ENCODE results near the gene BROX. TPM values are rescaled to one million over a fixed set of nuclear protein-coding genes. Genes with fewer than 3 reads are reported as not detected.

Gene BROX
- total and polyA plus RNA-seq, 2 donors (not counting 3 experiments of a cell fraction or from before 2014, with no cell fraction given), result 7.3 to 39.7 TPM

GRCh38 chr1:222706815-222707214 is 5.5 kb upstream of the BROX start:
- H3K9ac ChIP-seq (replicated peaks; ENCODE audit: extremely low read depth, insufficient read depth, low read length), result no peak overlapping the region
- H3K4me3 ChIP-seq (replicated peaks in 1 of 3; ENCODE audit: insufficient read depth in 1 of 3, low read depth in 1 of 3, low read length in 3 of 3), result no peak overlapping the region
- intact Hi-C loops (cut with micrococcal nuclease) (no loop called here), dilution Hi-C loops (cut with MboI; ENCODE audit: extremely low pct_ligation_motif_present, low sequenced_read_pairs) (no loop called here)
- DNase-seq (ENCODE audit: low read depth, low spot score) (no peak), FAIRE-seq (no peak)
- no peaks in the 10 kb centered on the region for H3K9me3 ChIP-seq (replicated peaks; ENCODE audit: control insufficient read depth, insufficient read depth, low read length)
- H3K79me2 ChIP-seq (ENCODE audit: control insufficient read depth, insufficient read depth, low read length), result peaks cover 81% of the 10 kb centered on the region
- peaks cover 9% of the 10 kb centered on the region for H3K4me1 ChIP-seq (ENCODE audit: control insufficient read depth, extremely low read depth, insufficient read depth, low read length)
- H2AFZ ChIP-seq (ENCODE audit: low read depth, low read length), result no peak overlapping the region
- ChIA-PET POLR2A (no interaction called here), CTCF (no interaction called here)
- no peaks in the 10 kb centered on the region for H3K27me3 ChIP-seq (ENCODE audit: control insufficient read depth in 2 of 2, insufficient read depth in 2 of 2, low read length in 2 of 2)
- TF ChIP-seq, protein P1, sequence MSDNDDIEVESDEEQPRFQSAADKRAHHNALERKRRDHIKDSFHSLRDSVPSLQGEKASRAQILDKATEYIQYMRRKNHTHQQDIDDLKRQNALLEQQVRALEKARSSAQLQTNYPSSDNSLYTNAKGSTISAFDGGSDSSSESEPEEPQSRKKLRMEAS (IDR thresholded peaks at IDR 0.05; ENCODE audit: insufficient read depth, insufficient read length), result no peak
- no peak for TF ChIP-seq POLR2A (IDR thresholded peaks at IDR 0.05; ENCODE audit: low read depth, low read length)
- TF ChIP-seq GATA2 (IDR thresholded peaks at IDR 0.05; ENCODE audit: insufficient read depth, insufficient read length, low read depth, low read length), result no peak
- TF ChIP-seq CTCF (IDR thresholded peaks at IDR 0.05; ENCODE audit: extremely low read depth in 1 of 2, insufficient read depth in 1 of 2, low read depth in 1 of 2, low read length in 2 of 2), result no peak
- TF ChIP-seq FOS (IDR thresholded peaks at IDR 0.05; ENCODE audit: borderline replicate concordance, insufficient read depth, low read length), result no peak
- no peak overlapping the region for H3K27ac ChIP-seq (ENCODE audit: insufficient read depth, low read depth, low read length)
- no peak overlapping the region for H3K4me2 ChIP-seq (ENCODE audit: insufficient read depth, low read length)
- no peaks in the 10 kb centered on the region for H3K36me3 ChIP-seq (ENCODE audit: control insufficient read depth in 2 of 2, extremely low read depth in 1 of 2, insufficient read depth in 2 of 2, low read length in 2 of 2)
- H3K9me1 ChIP-seq (replicated peaks; ENCODE audit: control insufficient read depth, extremely low read depth, insufficient read depth, low read length), result no peaks in the 10 kb centered on the region
- no TSS peak for BruUV-seq (replicated peaks)
- peaks cover 4% of the 10 kb centered on the region for H4K20me1 ChIP-seq (replicated peaks; ENCODE audit: control insufficient read depth, extremely low read depth, insufficient read depth, low read length)

DNA sequence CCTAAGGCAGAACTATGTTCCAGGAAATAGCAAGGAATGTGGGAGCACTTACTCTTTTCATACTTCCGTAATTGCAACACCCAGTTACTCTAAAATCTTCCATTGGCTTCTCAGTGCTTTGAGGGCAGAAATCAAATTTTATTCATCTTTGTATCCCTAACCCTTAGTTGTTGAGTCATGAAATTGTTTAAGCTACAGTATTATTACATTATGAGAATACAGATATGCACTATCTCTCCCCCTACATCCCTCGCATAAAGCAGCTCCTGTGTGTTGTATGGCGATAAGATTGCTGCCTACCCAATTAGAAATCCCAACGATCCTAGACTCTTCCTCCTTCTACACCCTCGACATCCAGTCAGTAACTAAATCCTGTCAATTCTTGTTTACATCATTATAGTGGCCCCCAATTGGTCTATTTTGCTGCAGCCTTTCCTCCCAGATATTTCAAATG is 2.6 kb upstream of the BROX start:
- Histone ChIP-seq H3K36me3 (ENCODE audit: control insufficient read depth in 2 of 2, extremely low read depth in 1 of 2, insufficient read depth in 2 of 2, low read length in 2 of 2) (no peaks in the 10 kb centered on the region), H3K4me2 (ENCODE audit: insufficient read depth, low read length) (peak overlapping the region; percentile 80), H3K9me1 (replicated peaks; ENCODE audit: control insufficient read depth, extremely low read depth, insufficient read depth, low read length) (no peaks in the 10 kb centered on the region), H3K4me3 (replicated peaks in 1 of 3; ENCODE audit: insufficient read depth in 1 of 3, low read depth in 1 of 3, low read length in 3 of 3) (no peak overlapping the region), H3K9ac (replicated peaks; ENCODE audit: extremely low read depth, insufficient read depth, low read length) (no peak overlapping the region), H3K27me3 (ENCODE audit: control insufficient read depth in 2 of 2, insufficient read depth in 2 of 2, low read length in 2 of 2) (no peaks in the 10 kb centered on the region), H3K9me3 (replicated peaks; ENCODE audit: control insufficient read depth, insufficient read depth, low read length) (no peaks in the 10 kb centered on the region), H3K27ac (ENCODE audit: insufficient read depth, low read depth, low read length) (no peak overlapping the region), H3K79me2 (ENCODE audit: control insufficient read depth, insufficient read depth, low read length) (peaks cover 76% of the 10 kb centered on the region), H3K4me1 (ENCODE audit: control insufficient read depth, extremely low read depth, insufficient read depth, low read length) (peaks cover 14% of the 10 kb centered on the region), H2AFZ (ENCODE audit: low read depth, low read length) (no peak overlapping the region), H4K20me1 (replicated peaks; ENCODE audit: control insufficient read depth, extremely low read depth, insufficient read depth, low read length) (no peaks in the 10 kb centered on the region)
- POLR2A ChIA-PET, result no interaction called here
- FAIRE-seq (no peak), DNase-seq (ENCODE audit: low read depth, low spot score) (no peak)
- BruUV-seq (replicated peaks), result no TSS peak
- TF ChIP-seq CTCF (IDR thresholded peaks at IDR 0.05; ENCODE audit: extremely low read depth in 1 of 2, insufficient read depth in 1 of 2, low read depth in 1 of 2, low read length in 2 of 2), result no peak
- TF ChIP-seq EZH2 (IDR thresholded peaks at IDR 0.05; ENCODE audit: borderline replicate concordance, low read depth, low read length, severe bottlenecking), result no peak
- TF ChIP-seq MYC (IDR thresholded peaks at IDR 0.05; ENCODE audit: low read depth, low read length), result no peak
- no peak for TF ChIP-seq POLR2AphosphoS5 (IDR thresholded peaks at IDR 0.05; ENCODE audit: insufficient read depth, low read depth, low read length)
- no peak for TF ChIP-seq FOS (IDR thresholded peaks at IDR 0.05; ENCODE audit: borderline replicate concordance, insufficient read depth, low read length)
- TF ChIP-seq, protein P1 (IDR thresholded peaks at IDR 0.05; ENCODE audit: insufficient read depth, insufficient read length), result no peak
- no peak for TF ChIP-seq JUN (IDR thresholded peaks at IDR 0.05; ENCODE audit: borderline replicate concordance, insufficient read depth, insufficient read length, low read depth)
- no peak for TF ChIP-seq GATA2 (IDR thresholded peaks at IDR 0.05; ENCODE audit: insufficient read depth, insufficient read length, low read depth, low read length)
- TF ChIP-seq POLR2A (IDR thresholded peaks at IDR 0.05; ENCODE audit: low read depth, low read length), result no peak
- CTCF ChIA-PET, result interaction anchor here (1.4 kb wide), 1 partner anchor 75 kb away, joined by 3 read pairs; no protein-coding TSS in a partner anchor
- dilution Hi-C loops (cut with MboI; ENCODE audit: extremely low pct_ligation_motif_present, low sequenced_read_pairs), result no loop called here
- intact Hi-C loops (cut with micrococcal nuclease), result loop anchor here (10.0 kb wide), 1 partner anchor 285 kb away; no protein-coding TSS in a partner anchor

Data from endothelial cell of umbilical vein (primary cell).